IPS DF 6.9 (cell line): ENCODE data around the gene HGS.

ENCODE experiments used
- DNase-seq: peaks from one replicate; pipeline ENCODE4 v3.0.0-alpha.2; 2013; ENCODE audit warnings: low read depth, low spot score
- H3K27ac ChIP-seq: one replicate; pipeline ENCODE4 v1.5.1; 2013; ENCODE audit warnings: low read length, control low read depth
- H3K27me3 ChIP-seq: 2 replicates; pipeline ENCODE4 v1.6.1; 2013; ENCODE audit warnings: mild to moderate bottlenecking, low read length; ENCODE audit not compliant: control insufficient read depth, insufficient read depth
- H3K36me3 ChIP-seq: 2 replicates; pipeline ENCODE4 v1.6.1; 2013; ENCODE audit warnings: low read length; ENCODE audit not compliant: control insufficient read depth, insufficient read depth
- H3K4me1 ChIP-seq: 2 replicates; pipeline ENCODE4 v1.6.1; 2013; ENCODE audit warnings: low read length; ENCODE audit not compliant: control insufficient read depth, insufficient read depth
- H3K4me3 ChIP-seq: 2 replicates; pipeline ENCODE4 v1.5.1; 2013; ENCODE audit warnings: mild to moderate bottlenecking, low read length
- H3K9me3 ChIP-seq: 2 replicates; pipeline ENCODE4 v1.6.1; 2013; ENCODE audit warnings: low read length, inconsistent platforms; ENCODE audit not compliant: control insufficient read depth, insufficient read depth
- WGBS: extraction: QIAGEN DNeasy Blood & Tissue Kit; methylation state at CpG from one replicate; pipeline ENCODE4 v1.1.7; 2013; ENCODE audit warnings: mixed read lengths, missing lambda C conversion rate; ENCODE audit not compliant: insufficient read length, insufficient coverage; 5-methylcytosine and 5-hydroxymethylcytosine counted together

The HGS gene

DNA sequence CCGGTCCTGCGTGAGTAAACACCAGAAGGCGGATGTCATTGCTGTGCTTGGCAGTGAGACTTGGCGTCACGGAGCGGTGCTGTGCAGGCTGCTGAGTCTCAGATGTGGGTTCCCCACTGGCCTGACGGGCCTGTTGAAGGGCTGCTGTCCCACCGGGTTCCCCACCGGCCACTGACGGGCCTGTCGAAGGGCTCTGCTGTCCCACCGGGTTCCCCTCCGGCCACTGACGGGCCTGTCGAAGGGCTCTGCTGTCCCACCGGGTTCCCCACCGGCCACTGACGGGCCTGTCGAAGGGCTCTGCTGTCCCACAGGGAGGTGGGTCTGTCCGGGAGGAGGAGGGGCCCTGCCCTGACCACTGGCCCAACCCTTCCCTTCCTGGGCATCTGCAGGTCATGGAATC, 2.8 kb downstream of the HGS start:
- H3K27ac ChIP-seq: no peak overlapping the region
- H3K4me1 ChIP-seq: peaks cover 2% of the 10 kb centered on the region
- WGBS: no CpG with 5 or more reads among the region's 20 CpGs
- peaks cover 30% of the 10 kb centered on the region for H3K36me3 ChIP-seq
- no peaks in the 10 kb centered on the region for H3K27me3 ChIP-seq
- DNase-seq: no peak
- no peak overlapping the region for H3K4me3 ChIP-seq
- no peaks in the 10 kb centered on the region for H3K9me3 ChIP-seq

DNA sequence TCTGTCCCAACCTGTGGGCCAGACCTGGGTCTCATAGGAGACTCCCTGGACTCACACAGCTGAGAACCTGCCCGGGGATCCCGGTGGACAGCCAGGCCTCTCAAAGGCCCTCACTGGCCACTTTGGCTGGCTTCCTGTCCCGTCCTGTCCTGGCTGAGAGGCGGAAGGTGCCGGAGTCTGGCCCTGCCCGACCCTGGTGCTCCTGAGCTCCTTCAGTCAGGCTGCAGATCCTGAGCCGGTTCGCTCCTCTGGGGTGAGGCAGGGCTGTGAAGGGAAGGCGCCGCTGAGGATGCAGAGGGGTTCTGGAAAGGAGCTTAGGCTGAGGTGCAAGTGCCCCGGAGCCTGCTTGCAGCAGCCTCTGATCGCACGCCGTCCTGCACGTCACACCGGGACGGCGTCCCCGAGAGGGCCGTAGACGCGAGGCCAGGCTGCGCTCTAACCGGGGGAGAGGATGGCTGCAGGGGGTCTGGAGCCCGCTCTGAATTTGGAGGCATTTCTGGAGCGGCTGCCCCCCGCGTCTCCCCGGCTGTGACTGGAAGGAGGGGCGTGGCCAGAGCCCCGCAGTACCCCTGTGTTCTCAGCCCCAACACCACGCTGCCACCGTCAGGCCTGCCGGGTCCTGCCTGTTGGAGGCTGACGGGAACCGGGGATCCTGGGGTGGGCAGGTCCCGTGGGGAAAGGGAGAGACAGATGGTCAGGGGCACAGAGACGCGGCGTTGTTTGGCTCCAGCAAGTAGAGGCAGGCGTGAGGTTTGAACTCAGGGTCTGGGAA, 4.1 kb downstream of the HGS start:
- no peaks in the 10 kb centered on the region for H3K9me3 ChIP-seq
- H3K4me3 ChIP-seq: no peak overlapping the region
- no CpG with 5 or more reads among the region's 41 CpGs for WGBS
- H3K36me3 ChIP-seq: peaks cover 37% of the 10 kb centered on the region
- DNase-seq: no peak
- no peaks in the 10 kb centered on the region for H3K27me3 ChIP-seq
- H3K4me1 ChIP-seq: no peaks in the 10 kb centered on the region; the same call in 1 of the 2 replicates
- H3K27ac ChIP-seq: no peak overlapping the region

DNA sequence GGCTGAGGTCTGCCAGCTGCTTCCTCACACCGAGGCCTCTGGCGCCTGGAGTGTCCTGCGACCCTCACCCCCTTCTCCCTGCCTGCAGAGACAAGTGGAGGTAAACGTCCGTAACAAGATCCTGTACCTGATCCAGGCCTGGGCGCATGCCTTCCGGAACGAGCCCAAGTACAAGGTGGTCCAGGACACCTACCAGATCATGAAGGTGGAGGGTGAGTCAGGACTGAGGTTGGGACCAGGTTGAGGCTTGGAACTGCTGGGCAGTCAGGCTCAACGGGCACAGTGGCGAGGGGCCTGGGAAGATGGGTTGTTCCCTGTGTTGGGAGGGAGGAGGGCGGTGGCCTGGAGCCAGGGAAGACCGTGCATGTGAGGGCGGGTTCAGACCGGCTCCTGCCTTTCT, 4.8 kb downstream of the HGS start:
- Histone ChIP-seq H3K9me3 (no peaks in the 10 kb centered on the region), H3K27me3 (no peaks in the 10 kb centered on the region), H3K36me3 (peaks cover 37% of the 10 kb centered on the region), H3K4me3 (no peak overlapping the region), H3K27ac (no peak overlapping the region), H3K4me1 (no peaks in the 10 kb centered on the region; the same call in 1 of the 2 replicates)
- no CpG with 5 or more reads among the region's 14 CpGs for WGBS
- no peak for DNase-seq

DNA sequence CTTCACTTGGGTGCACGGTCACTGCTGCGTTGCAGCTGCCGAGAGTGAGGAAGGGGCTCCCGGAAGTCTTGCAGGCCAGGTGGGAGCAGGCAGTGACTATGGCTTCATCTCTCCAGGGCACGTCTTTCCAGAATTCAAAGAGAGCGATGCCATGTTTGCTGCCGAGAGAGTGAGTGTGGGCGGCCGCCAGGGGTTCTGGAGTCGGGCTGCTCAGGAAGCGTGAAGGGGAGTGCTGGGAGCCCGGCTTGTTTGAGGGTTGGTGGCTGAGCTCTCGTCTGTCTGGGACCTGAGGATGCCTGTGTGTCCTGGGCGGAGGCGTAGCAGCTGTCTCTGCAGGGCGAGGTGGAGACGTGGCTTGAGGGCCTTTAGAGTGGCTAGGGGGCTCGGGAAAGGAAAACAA, 6.3 kb downstream of the HGS start:
- H3K36me3 ChIP-seq: peaks cover 46% of the 10 kb centered on the region

DNA sequence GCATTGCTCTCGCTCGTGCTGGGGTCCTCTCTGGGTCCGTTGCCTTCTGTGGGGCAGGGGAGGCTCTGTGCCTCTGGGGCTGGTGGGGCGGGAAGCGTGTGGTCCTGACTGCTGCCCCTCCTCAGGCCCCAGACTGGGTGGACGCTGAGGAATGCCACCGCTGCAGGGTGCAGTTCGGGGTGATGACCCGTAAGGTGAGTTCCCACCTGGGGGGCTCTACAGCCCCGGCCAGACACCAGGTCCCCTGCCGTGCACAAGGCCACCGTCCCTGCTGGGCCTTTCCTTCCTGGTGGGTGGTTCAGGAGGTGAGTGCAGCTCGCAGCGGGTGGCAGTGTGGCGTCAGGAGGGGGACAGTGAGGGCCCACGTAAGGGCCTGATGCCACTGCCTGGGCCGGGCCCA, 6.7 kb downstream of the HGS start:
- H3K27ac ChIP-seq: no peak overlapping the region
- no peaks in the 10 kb centered on the region for H3K27me3 ChIP-seq
- WGBS: no CpG with 5 or more reads among the region's 17 CpGs
- H3K9me3 ChIP-seq: no peaks in the 10 kb centered on the region
- no peaks in the 10 kb centered on the region for H3K4me1 ChIP-seq
- H3K36me3 ChIP-seq: peaks cover 47% of the 10 kb centered on the region
- no peak for DNase-seq
- H3K4me3 ChIP-seq: no peak overlapping the region

More for the DNA sequence above, 6.3 kb downstream of the HGS start:
- Histone ChIP-seq H3K4me1 (no peaks in the 10 kb centered on the region), H3K27ac (no peak overlapping the region), H3K27me3 (no peaks in the 10 kb centered on the region), H3K9me3 (no peaks in the 10 kb centered on the region), H3K4me3 (no peak overlapping the region)
- no CpG with 5 or more reads among the region's 18 CpGs for WGBS
- DNase-seq: no peak

DNA sequence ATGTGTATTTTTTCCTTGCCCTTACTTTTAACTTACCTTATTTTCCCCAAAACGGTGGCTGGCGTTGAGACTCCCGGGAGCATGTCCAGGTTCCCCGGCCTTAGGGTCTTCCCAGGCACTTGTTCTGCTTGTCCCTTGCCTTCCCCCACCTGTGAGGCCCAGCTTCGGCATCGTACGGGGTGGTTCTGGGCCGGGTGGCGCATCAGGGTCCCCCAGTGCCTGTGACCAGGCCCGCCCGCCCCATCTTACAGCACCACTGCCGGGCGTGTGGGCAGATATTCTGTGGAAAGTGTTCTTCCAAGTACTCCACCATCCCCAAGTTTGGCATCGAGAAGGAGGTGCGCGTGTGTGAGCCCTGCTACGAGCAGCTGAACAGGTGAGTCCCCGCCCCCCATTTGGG, 7.4 kb downstream of the HGS start:
- H3K4me3 ChIP-seq: no peak overlapping the region
- no CpG with 5 or more reads among the region's 18 CpGs for WGBS
- no peaks in the 10 kb centered on the region for H3K9me3 ChIP-seq
- H3K27ac ChIP-seq: no peak overlapping the region
- no peaks in the 10 kb centered on the region for H3K27me3 ChIP-seq
- DNase-seq: no peak
- no peaks in the 10 kb centered on the region; the same call in 1 of the 2 replicates for H3K4me1 ChIP-seq
- H3K36me3 ChIP-seq: peaks cover 53% of the 10 kb centered on the region

DNA sequence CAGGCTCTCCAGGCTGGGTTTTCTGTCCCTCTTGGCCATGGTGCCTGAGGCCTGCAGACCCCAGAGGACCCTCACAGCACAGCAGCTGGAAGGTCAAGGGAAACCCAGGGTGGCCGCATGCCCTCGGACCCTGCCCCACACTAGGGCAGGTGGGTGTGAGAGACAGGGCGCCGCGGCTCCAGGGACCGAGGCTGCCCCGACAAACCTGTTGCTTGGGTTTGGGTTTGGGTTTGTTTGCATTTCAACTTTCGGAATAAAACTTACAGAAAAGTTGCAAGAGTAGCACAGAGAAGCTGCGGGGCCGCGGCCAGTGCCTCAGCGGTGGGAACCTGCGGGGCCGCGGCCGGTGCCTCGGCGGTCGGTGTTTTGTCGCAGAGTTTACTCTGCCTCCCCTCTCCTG, 7.8 kb downstream of the HGS start:
- Histone ChIP-seq H3K9me3 (no peaks in the 10 kb centered on the region), H3K36me3 (peaks cover 54% of the 10 kb centered on the region), H3K27ac (no peak overlapping the region), H3K4me3 (no peak overlapping the region), H3K4me1 (no peaks in the 10 kb centered on the region; the same call in 1 of the 2 replicates), H3K27me3 (no peaks in the 10 kb centered on the region)
- DNase-seq: no peak
- WGBS: no CpG with 5 or more reads among the region's 20 CpGs

DNA sequence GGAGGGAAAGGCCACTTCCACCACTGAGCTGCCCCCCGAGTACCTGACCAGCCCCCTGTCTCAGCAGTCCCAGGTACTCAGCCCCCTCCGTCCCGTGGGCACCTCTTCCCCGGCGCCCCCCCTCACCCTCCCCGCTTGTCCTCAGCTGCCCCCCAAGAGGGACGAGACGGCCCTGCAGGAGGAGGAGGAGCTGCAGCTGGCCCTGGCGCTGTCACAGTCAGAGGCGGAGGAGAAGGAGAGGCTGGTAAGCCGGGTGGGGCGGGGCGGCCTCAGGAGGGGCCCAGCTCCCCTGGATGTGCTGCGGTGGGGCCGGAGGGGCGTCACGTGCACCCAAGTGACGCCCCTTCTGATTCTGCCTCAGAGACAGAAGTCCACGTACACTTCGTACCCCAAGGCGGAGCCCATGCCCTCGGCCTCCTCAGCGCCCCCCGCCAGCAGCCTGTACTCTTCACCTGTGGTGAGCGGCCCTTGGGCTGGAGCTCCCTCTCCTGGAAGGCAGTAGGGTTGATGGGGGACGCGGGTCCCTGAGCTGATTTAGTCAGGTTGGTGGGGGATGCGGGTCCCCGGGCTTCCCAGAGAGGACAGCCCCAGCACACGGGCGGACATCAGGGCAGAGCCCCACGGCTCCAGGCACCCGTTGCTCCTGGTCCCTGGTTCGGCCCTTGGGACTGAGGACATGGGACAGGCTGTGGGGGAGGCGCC, 9.8 kb downstream of the HGS start:
- WGBS: no CpG with 5 or more reads among the region's 35 CpGs
- Histone ChIP-seq H3K4me3 (no peak overlapping the region), H3K36me3 (peaks cover 49% of the 10 kb centered on the region), H3K27ac (no peak overlapping the region), H3K4me1 (no peaks in the 10 kb centered on the region; the same call in 1 of the 2 replicates), H3K9me3 (no peaks in the 10 kb centered on the region), H3K27me3 (no peaks in the 10 kb centered on the region)
- no peak for DNase-seq

DNA sequence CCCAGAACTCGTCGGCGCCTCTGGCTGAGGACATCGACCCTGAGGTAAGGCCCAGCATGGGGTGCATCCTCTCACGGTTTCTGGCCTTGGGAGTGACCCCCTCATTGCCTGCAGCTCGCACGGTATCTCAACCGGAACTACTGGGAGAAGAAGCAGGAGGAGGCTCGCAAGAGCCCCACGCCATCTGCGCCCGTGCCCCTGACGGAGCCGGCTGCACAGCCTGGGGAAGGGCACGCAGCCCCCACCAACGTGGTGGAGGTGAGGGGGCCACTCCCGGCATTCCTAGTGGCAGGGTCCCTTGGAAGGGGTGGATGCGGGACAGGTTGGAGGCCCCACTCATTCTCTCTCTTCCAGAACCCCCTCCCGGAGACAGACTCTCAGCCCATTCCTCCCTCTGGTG, 11.0 kb downstream of the HGS start:
- DNase-seq: no peak
- Histone ChIP-seq H3K36me3 (peaks cover 44% of the 10 kb centered on the region), H3K4me3 (no peak overlapping the region), H3K27ac (no peak overlapping the region), H3K4me1 (no peaks in the 10 kb centered on the region; the same call in 1 of the 2 replicates), H3K27me3 (no peaks in the 10 kb centered on the region), H3K9me3 (no peaks in the 10 kb centered on the region)
- no CpG with 5 or more reads among the region's 19 CpGs for WGBS

DNA sequence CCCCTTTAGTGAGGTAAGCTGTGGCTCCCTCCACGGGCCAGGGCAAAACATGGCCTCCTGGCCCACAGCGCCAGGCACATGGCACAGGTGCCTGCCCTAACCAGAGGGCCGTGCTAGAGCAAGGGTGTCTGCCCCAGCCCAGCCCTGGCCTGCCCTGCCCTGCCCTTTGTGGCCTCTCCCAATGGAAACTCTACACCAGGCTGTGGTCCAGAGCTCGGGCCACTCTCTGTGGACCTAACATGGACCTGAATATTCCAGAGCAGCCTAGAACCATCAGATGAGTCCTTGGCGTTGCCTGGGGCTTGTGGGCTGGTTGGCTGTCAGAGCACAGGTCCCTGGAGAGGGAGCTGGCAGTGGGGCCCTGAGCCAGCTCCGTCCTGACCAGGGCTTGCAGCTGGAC, 11.4 kb downstream of the HGS start:
- no peak overlapping the region for H3K4me3 ChIP-seq
- no peak overlapping the region for H3K27ac ChIP-seq
- H3K27me3 ChIP-seq: no peaks in the 10 kb centered on the region
- no CpG with 5 or more reads among the region's 6 CpGs for WGBS
- no peak for DNase-seq
- H3K9me3 ChIP-seq: no peaks in the 10 kb centered on the region
- no peaks in the 10 kb centered on the region; the same call in 1 of the 2 replicates for H3K4me1 ChIP-seq
- peaks cover 40% of the 10 kb centered on the region for H3K36me3 ChIP-seq
